GM19452 (cell line): Measurements from ENCODE around the gene PCP2.

Experiments
- ATAC-seq: cut with Tn5 transposase; IDR thresholded peaks from one replicate; pipeline ENCODE4 v1.9.1; 2021; ENCODE audit not compliant: unreplicated experiment

Gene PCP2

DNA sequence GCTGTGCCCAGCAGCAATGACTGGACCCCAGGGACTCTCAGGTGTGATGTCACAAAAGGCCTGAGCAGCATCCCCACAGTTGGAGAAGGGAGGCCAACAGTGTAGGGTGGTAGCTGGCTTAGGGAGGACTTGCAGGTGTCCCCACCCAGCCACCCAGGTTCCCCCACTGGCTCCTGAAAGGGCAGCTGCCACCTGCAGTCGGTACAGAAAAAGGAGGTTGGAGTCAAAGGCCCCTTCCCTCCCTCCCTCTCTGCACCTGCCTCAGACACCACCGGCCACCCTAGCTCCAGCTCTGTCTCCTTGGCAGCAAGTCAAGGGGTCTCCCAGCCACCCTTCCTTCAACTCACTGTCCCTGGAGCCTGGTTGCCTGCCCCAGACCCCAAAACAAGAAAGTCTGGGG, at the start of gene PCP2:
PCP2 (minus strand) TSS at position 22 of the 400 bp plus-strand sequence. CDS start 262 bp downstream, outside the sequence.
- no peak for ATAC-seq

DNA sequence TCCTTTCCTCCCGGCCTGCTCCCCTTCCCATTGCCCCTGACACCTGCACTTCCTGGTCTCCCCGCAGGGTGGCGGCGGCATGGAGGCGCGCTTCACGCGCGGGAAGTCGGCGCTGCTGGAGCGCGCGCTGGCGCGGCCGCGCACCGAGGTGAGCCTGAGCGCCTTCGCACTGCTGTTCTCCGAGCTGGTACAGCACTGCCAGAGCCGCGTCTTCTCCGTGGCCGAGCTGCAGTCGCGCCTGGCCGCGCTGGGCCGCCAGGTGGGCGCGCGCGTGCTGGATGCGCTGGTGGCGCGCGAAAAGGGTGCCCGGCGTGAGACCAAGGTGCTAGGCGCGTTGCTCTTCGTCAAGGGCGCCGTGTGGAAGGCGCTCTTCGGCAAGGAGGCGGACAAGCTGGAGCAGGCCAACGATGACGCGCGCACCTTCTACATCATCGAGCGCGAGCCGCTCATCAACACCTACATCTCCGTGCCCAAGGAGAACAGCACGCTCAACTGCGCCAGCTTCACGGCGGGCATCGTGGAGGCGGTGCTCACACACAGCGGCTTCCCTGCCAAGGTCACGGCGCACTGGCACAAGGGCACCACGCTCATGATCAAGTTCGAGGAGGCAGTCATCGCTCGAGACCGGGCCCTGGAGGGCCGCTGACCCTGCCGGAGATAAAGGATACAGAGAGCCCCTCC, 48.8 kb upstream of the PCP2 start:
- ATAC-seq, result no peak

DNA sequence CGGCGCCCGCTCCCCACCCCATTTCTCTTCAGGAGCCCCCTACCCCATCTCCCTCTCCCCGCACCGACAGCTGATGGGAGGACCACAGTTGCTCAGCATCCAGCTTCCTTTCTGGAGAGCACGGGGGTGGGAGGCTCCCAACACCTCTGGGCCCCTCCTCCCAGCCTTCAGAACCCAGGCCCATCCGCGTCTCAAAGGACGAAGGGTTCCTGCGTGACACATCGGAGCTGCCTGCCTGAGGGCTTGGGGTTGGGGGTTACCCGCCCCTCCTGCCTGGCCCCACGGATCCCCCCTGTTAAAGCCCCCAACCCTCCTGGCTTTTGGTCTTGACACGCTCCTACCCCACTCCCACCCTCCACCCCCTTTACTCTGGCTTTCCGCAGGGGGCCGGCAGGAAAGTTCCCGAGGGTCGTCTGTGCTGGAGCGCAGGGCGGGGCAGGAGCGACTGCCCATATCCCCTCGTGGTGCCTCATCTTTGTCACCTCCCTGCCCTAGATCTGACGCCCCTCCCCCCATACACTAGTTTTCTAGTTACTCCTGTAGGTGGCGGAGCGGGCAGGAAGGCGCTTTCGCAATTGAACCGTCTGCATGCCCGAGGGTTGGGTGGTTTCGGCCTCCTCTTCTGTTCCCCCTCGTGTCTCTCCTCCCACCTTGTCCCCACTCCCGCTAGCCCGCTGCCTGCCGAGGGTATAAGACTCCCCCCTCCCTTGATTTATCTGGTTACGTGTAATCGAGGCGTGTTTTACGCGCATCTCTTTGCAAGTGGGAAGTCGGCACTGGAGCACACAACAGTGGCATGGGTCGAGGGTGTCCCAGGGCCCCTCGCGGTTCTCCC, 48.0 kb upstream of the PCP2 start:
- no peak for ATAC-seq

DNA sequence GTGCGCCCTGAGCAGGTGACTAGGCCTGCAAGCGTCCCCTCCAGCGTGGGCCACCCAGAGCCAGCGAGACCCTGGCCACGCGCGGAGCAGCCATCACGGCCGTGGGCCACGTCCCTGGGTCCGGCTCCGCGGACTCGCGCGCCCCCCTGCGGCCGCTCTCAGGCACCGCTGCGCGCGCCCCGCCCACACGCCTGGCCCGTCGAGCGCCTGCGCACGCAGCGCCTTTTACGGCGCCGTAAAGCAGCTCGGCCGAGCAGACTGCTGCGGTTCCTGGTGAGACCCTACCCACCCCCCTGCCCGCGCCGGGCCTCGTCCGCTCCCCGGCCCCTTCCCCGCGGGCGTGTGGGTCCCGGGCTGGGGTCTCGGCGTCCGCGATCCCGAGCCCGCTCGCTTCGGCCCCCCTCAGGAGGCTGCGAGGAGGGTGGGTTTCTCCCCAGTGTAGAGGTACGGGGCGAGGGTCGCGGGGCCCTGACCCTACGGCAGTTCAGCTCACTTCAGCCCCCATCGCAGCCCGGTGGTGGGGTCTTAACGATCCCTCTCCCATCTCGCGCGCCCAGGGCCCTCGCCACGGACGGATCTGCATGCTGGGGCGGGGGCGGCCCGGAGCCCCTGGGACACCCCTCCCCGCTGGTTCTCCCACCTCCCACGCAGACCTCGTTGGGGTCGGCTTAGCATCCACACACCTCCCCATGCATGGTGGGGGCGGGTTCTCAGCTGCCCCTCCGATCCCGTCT, 47.3 kb upstream of the PCP2 start, which contains the start of gene TRAPPC5:
TRAPPC5 (plus strand) TSS at position 228 of the 734 bp plus-strand sequence. CDS start 1,421 bp downstream, outside the sequence.
- peak; percentile 48 for ATAC-seq

DNA sequence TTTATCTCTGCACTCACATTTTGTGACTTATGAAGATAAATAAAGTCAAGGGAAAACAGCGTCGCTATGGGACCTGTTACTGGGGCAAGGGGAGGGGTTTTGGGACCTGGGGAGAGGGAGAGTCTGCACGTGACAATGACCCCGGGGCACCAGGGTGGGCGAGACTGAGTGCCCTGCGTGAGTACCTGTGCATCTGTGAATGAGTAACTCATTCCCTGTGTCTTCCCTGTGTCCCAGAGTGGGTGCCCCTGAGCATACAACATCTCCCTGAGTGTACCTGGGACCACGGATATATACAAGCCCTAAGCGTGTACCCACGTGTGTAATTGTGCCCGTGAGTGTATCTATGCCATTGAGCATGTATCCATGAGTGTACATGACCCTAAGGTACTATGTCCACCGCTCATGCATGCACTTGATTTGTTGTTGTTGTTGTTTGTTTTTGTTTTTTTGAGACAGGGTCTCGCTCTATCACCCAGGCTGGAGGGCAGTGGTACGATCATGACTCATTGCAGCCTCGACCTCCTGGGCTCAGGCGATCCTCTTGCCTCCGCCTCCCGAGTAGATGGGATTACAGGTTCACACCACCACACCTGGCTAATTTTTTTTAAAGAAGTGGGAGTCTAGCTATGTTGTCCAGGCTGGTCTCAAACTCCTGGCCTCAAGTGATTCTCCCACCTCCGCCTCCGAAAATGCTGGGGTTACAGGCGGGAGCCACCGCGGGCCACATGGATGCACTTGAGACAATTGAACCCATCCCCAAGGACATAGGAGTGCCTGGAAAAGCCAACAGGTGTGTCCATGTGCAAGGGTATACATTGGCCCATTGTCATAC, 46.5 kb upstream of the PCP2 start:
- no peak for ATAC-seq

- ATAC-seq, result no peak
These were observed 45.6 kb upstream of the PCP2 start for GRCh38 chr19:7678971-7679751.

- no peak for ATAC-seq
These were observed 44.3 kb upstream of the PCP2 start for GRCh38 chr19:7677669-7678311.

GRCh38 chr19:7676854-7677253, 43.3 kb upstream of the PCP2 start, which contains the start of gene MCEMP1:
Gene MCEMP1 (plus strand): TSS chr19:7677090. CDS start chr19:7677121, 31 bp downstream.
- ATAC-seq, result no peak

DNA sequence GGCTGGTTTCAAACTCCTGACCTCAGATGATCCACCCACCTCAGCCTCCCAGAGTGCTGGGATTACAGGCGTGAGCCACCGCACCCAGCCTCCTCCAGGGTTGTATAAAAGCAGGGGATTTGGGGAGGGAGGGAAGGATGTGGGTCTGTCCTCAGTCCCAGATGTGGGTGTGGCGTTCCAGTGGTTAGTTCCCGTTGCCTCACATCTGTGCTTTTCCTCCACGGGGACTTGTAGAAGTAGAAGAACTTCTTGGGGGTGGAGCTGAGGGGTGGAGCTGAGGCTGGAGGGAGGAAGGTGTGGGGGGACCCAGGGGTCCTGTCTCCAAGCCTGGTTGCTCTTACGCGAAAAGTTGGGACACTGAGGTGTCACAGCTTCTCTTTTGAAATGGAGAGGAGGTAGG, 42.9 kb upstream of the PCP2 start:
- no peak for ATAC-seq

DNA sequence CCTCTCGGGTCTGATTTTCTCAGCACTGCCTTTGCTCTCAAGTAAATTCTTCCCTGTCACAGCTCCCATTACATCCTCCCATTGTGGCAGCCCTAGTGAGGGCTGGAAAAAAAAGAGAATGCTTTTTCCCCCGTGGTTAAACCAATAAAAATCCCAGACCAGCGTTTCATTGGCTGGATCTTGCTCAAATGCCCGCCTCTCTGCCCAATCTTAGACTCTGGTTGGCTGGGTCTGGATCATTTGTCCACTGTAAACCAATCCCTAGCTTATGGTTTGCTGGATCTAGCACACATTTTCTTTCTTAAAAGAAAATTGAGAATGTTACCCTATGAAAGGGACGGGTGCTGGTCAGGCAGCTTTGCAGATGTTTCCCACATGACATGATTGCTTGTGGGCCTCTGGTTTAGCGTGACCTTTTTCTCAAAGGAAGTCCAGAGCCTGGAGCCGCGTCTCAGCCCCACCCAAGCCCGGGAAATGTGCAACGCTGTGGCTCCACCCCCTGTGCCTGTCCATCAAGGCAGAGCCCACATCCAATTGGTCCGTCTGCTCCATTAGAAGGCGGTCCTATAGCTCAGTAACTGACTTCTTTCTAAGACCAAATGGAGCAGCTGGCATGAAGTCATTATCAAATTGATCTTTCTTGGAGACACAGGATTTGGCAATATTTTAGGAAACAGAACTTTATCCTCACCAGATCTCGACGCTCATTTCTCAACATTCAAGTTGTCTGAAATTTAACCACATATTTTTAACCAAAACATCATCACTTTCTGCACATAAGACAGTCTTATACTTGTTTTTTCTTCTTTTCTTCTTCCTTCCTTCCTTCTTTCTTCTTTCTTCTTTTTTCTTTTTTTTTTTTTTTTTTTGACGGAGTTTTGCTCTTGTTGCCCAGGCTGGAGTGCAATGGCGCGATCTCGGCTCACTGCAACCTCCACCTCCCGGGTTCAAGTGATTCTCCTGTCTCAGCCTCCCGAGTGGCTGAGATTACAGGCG, 40.8 kb upstream of the PCP2 start:
- no peak for ATAC-seq

DNA sequence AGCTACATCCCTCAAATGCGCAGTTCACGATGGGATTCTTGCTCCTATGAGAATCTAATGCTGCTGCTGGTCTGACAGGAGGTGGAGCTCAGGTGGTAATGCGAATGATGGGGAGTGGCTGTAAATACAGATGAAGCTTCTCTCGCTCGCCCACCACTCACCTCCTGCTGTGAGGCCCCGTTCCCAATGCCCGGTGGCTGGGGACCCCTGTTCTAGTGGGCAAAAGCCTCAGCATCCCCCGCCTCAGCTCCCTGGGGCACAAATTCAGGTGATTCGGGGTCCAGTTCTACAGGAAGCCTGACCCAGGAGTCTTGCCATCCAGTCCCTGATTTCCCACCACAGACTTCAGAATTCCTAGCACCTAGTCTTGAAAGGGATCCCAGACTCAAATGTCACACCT, 39.0 kb upstream of the PCP2 start:
- ATAC-seq, result no peak

DNA sequence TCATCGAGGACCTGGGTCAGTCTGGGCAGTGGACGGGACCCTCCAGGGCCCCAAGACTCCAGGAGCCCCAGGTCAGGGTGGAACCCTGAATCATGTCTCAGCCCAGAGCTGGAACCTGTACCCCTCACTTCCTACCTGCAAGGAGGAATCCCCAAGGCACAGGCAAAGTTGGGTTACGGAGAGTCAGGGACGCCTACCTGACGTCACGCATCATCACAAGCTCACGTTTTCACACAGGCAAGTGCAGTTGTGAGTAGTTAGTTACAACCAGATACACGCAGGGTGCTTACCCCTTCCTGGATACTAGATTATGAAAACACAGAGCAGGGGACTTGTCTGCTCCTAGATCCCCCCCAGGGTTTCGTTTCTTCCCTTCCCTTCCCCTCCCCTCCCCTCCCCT, 37.3 kb upstream of the PCP2 start:
- no peak for ATAC-seq

DNA sequence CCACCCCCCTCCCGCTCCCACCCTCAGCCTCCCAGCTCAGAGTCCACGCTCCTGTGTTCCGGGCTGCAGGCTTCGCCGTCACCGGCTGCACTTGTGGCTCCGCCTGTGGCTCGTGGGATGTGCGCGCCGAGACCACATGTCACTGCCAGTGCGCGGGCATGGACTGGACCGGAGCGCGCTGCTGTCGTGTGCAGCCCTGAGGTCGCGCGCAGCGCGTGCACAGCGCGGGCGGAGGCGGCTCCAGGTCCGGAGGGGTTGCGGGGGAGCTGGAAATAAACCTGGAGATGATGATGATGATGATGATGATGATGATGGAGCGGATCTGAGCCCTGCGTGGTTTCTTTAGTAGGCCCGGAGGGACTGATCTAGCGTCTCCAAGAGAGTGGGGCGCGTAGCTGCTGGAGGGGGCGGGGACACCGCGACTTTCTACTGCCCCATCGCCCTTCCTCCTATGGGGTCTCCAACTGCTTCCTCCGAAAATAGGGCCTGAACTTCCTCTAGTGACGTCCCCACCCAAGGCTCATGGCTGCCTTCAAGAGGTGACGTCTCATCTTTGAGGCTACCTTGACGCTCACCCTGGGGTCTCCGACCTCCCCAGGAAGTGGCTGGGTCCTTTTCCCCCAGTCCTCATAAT, 36.7 kb upstream of the PCP2 start:
- ATAC-seq, result no peak

DNA sequence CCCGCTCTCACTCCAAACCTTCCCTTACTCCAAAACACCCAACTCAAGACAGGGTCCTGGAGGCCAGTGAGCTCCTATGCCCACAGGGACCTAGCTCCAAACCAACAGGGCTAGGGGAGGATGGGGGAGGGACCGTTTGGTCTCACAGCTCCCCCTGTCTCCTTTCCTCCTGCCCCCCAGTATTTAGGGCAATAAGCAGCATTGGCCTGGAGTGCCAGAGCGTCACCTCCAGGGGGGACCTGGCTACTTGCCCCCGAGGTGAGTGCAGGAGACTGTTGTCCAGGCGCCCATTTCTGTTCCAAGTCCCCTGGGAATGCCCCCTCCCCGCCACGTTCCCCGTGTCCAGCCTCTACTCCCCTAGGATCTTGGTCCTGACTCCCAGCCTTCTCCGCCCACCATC, 36.1 kb upstream of the PCP2 start:
- ATAC-seq, result no peak

DNA sequence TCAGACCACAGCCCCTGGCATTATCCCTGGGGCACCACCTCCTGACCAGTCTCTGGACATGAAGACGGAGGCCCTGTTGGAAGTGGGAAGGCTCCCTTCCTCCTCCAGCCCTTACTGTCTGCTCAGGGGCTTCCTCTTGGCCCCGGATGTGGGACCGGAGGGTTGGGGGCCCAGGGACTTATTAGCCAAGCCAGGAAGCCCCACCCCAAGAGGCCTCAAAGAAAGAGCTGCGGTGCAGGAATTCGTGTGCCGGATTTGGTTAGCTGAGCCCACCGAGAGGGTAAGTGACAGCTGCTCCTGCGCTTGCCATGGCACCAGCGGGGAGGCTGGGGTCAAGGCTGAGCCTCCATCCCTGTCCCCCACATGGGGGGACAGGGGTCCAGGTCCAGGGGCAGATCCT, 35.3 kb upstream of the PCP2 start, which contains the start of gene RETN:
RETN (plus strand) TSS at position 208 of the 400 bp plus-strand sequence. CDS start 278 bp downstream, outside the sequence.
- no peak for ATAC-seq

- ATAC-seq, result no peak
These were observed 31.6 kb upstream of the PCP2 start for GRCh38 chr19:7665076-7665475.

- no peak for ATAC-seq
These were observed 30.2 kb upstream of the PCP2 start for GRCh38 chr19:7663706-7664105.
